Left lung (tissue), 10 donors: ENCODE results near the gene EDNRB. TPM values are rescaled to one million over a fixed set of nuclear protein-coding genes. Genes with fewer than 3 reads are reported as not detected.

ENCODE experiments used
- ATAC-seq: fragments of 200-7000 bp; cut with Tn5 transposase; one replicate; pipeline ENCODE4 v1.9.1; 2020; ENCODE audit warnings: moderate library complexity
- DNase-seq, 4 donors: peaks; one replicate each; pipeline ENCODE4 v3.0.0-alpha.2; 2013 to 2020
- H3K27ac ChIP-seq, 2 donors: fragments of 200-600 bp; sonication (generic) in 1 of 2; one replicate each; pipeline versions ENCODE4 v1.5.0 to v1.8.0; 2020 to 2021
- H3K27me3 ChIP-seq, 2 donors: fragments of 200-600 bp; sonication (generic) in 1 of 2; one replicate each; pipeline versions ENCODE4 v1.5.0 to v1.8.0; 2020 to 2021
- H3K36me3 ChIP-seq, 2 donors: fragments of 200-600 bp; sonication (generic) in 1 of 2; one replicate each; pipeline versions ENCODE4 v1.5.0 to v1.8.0; 2020 to 2021
- H3K4me1 ChIP-seq, 2 donors: fragments of 200-600 bp; one replicate each; pipeline ENCODE4 v1.8.0; 2021
- H3K4me3 ChIP-seq, 2 donors: fragments of 200-600 bp; sonication (generic) in 1 of 2; one replicate each; pipeline versions ENCODE4 v1.5.0 to v1.8.0; 2020 to 2021; ENCODE audit warnings: mild to moderate bottlenecking in 1 of 2
- H3K9me3 ChIP-seq, 2 donors: fragments of 200-600 bp; sonication (generic) in 1 of 2; one replicate each; pipeline versions ENCODE4 v1.5.0 to v1.8.0; 2020 to 2021
- intact Hi-C, 2 donors: fragments of 100-400 bp; cut with DNase I; formaldehyde crosslinking; loops; one replicate each; pipeline versions ENCODE4 v1.11.2 to v1.14.2; 2022
- polyA plus RNA-seq, 6 donors: library from polyadenylated mRNA; unstranded; fragments of 120-200 nt; gene quantifications; one replicate each; pipeline ENCODE4 v1.2.1, GENCODE V29; 2013; ENCODE audit not compliant: insufficient read length in 6 of 6
- total RNA-seq, 2 donors: library from RNA; stranded (reverse); fragmentation: NEBNext Ultra II Directional; extraction: Animal tissue kit (Norgen Biotek cat#: 25700); gene quantifications; one replicate each; pipeline ENCODE4 v1.2.1, GENCODE V29; 2021
- TF ChIP-seq, protein P1 (sequence below), 2 donors: fragments of 200-600 bp; sonication (generic) in 1 of 2; IDR thresholded peaks; one replicate each; pipeline versions ENCODE4 v1.5.0 to v1.8.0; 2021; ENCODE audit warnings: antibody characterized with exemption in 2 of 2
- donor health status: DM: no; HTN: yes; CAD: no.
- donor health status: DM: no; HTN: no; CAD: no.

Gene EDNRB
- total and polyA plus RNA-seq, 8 donors, result 58.4 to 142 (median 112) TPM

DNA sequence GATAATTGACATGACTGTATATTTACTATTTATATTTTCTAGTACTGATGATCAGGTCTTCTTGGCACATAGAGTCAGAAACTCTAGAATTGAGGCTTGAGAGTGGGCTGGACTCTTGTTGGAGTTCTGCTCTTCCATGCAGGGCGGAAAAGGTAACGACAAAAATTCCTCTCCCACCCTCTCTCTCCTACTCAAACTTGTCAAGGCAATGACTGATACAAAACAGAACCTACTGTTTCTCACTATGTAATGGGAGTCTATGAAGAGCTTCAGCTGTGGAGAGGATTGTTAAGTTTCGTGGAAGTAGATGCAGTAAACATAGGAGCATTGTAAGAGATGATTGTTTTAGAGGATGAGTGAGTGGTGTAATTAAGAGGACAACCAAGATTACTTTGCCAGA, 8.8 kb downstream of the EDNRB start:
- intact Hi-C loops, result no loop called here
- Histone ChIP-seq H3K36me3 (no peaks in the 10 kb centered on the region), H3K27ac (no peak overlapping the region), H3K4me1 (no peaks in the 10 kb centered on the region), H3K27me3 (no peaks in the 10 kb centered on the region), H3K9me3 (no peaks in the 10 kb centered on the region), H3K4me3 (no peak overlapping the region)
- DNase-seq (no peak), ATAC-seq (no peak)
- TF ChIP-seq, protein P1, sequence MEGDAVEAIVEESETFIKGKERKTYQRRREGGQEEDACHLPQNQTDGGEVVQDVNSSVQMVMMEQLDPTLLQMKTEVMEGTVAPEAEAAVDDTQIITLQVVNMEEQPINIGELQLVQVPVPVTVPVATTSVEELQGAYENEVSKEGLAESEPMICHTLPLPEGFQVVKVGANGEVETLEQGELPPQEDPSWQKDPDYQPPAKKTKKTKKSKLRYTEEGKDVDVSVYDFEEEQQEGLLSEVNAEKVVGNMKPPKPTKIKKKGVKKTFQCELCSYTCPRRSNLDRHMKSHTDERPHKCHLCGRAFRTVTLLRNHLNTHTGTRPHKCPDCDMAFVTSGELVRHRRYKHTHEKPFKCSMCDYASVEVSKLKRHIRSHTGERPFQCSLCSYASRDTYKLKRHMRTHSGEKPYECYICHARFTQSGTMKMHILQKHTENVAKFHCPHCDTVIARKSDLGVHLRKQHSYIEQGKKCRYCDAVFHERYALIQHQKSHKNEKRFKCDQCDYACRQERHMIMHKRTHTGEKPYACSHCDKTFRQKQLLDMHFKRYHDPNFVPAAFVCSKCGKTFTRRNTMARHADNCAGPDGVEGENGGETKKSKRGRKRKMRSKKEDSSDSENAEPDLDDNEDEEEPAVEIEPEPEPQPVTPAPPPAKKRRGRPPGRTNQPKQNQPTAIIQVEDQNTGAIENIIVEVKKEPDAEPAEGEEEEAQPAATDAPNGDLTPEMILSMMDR (IDR thresholded peaks at IDR 0.05), result no peak

DNA sequence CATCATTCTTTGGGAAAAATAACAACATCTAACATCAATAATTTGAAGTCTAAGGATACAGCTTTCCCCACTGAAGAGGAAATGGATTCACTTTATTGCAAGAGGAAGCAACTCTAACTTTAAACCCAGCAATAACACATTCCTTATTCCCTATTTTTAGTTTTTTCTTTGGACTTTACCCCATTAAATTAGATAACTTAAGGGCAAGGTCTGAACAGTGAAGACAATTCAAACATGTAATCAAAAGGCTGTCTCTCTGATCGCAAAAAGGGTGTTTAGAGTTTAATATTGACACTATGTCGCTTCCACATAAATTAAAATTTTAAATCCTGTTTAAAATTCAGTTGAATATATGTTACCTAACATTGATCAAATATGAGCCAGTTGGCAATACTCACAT, 10.1 kb downstream of the EDNRB start:
- Histone ChIP-seq H3K4me3 (no peak overlapping the region), H3K27me3 (no peaks in the 10 kb centered on the region), H3K36me3 (peaks cover 0 to 2% of the 10 kb centered on the region in 2 donors), H3K4me1 (no peaks in the 10 kb centered on the region), H3K9me3 (peaks cover 0 to 3% of the 10 kb centered on the region in 2 donors), H3K27ac (no peak overlapping the region)
- intact Hi-C loops, result no loop called here
- DNase-seq, result no peak
- ATAC-seq, result no peak
- TF ChIP-seq, protein P1 (IDR thresholded peaks at IDR 0.05), result no peak

DNA sequence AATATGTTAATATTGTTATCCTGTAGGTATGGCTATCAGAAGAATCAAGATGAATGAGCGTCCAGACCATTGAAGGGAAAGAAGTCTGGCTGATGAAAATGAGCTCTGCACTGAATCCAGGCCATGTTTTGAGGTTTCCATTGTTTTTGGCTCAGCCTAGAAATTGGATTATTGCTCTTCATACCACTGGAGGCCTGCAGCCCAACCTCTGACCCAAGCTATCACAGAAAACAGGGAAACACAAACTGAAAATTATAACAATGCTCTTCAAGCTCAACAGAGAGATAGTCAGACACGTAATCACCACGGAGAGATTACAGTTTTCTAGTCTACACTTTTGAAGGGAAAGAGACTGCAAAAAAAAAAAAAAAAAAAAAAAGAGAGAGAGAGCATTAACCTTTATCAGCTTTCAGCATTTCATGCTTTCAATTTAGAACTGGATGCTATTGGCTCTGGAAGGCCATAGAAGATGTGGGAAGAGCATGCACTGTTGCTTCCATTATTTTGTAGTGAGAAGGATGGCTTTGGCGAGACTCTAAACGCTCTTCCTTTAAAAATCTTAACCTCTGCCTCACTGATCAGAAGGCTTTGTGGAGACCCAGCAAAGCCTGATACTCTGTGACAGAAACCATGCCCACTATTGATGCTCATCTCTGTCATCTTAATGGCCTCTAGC, 10.8 kb downstream of the EDNRB start:
- Histone ChIP-seq H3K4me3 (no peak overlapping the region), H3K4me1 (no peaks in the 10 kb centered on the region), H3K9me3 (peaks cover 0 to 11% of the 10 kb centered on the region in 2 donors), H3K27me3 (no peaks in the 10 kb centered on the region), H3K27ac (no peak overlapping the region), H3K36me3 (peaks cover 0 to 9% of the 10 kb centered on the region in 2 donors)
- intact Hi-C loops, result no loop called here
- TF ChIP-seq, protein P1 (IDR thresholded peaks at IDR 0.05), result no peak
- DNase-seq (no peak), ATAC-seq (peak; percentile 30)

DNA sequence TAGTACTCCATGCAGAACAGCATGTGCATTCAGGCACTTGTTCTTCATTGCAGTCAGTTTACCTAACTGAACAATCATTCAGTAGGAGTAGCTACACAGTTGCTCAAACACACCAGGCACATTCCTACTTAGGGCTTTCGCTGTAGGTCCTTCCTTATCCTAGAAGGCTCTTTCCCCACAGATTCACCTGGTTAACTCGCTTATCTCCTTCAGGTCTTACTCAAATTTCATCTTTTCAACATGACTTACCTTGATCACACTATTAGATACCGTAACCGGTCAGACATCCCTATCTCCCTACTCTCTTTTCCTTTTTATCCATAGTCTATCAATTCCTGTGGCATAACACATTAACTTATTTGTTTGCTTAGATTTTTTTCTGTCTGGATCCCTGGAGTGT, 14.6 kb downstream of the EDNRB start:
- TF ChIP-seq, protein P1 (IDR thresholded peaks at IDR 0.05), result no peak
- H3K4me3 ChIP-seq, result no peak overlapping the region
- H3K27ac ChIP-seq, result no peak overlapping the region
- H3K4me1 ChIP-seq, result no peaks in the 10 kb centered on the region
- peaks cover 0 to 15% of the 10 kb centered on the region in 2 donors for H3K9me3 ChIP-seq
- no peaks in the 10 kb centered on the region for H3K27me3 ChIP-seq
- ATAC-seq (no peak), DNase-seq (no peak)
- intact Hi-C loops, result no loop called here
- peaks cover 0 to 28% of the 10 kb centered on the region in 2 donors for H3K36me3 ChIP-seq

DNA sequence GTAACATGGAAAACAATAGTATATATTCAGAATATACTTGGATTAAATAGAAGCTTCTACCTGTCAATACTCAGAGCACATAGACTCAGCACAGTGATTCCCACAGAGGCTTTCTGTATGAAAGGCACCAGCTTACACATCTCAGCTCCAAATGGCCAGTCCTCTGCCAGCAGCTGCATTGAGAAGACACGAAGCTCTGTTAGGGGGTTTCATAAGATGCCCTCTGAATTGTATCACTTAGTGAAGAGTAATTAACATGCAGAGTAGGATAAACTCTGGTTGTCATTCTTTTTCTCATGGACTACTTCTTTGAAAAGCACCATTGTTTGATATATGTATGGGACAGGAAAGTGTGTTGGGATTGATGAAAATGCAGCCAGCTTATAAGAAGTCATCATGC, 15.2 kb downstream of the EDNRB start:
- no peak overlapping the region for H3K27ac ChIP-seq
- no peak overlapping the region for H3K4me3 ChIP-seq
- H3K9me3 ChIP-seq, result peaks cover 0 to 15% of the 10 kb centered on the region in 2 donors
- DNase-seq, result no peak
- ATAC-seq, result no peak
- H3K27me3 ChIP-seq, result no peaks in the 10 kb centered on the region
- intact Hi-C loops, result no loop called here
- H3K4me1 ChIP-seq, result no peaks in the 10 kb centered on the region
- H3K36me3 ChIP-seq, result peaks cover 0 to 28% of the 10 kb centered on the region in 2 donors
- TF ChIP-seq, protein P1 (IDR thresholded peaks at IDR 0.05), result no peak
